Muscle of arm (tissue), 12 donors: Measurements from ENCODE around the gene DLL4. TPM values are rescaled to one million over a fixed set of nuclear protein-coding genes. Genes with fewer than 3 reads are reported as not detected.
"Not testable (repeated sequence)": the region's sequence is repeated elsewhere in the genome, so short reads cannot be mapped to it uniquely, and the experiment has no call there.

ENCODE experiments used
- DNase-seq: peaks from one replicate; pipeline ENCODE4 v3.0.0-alpha.2; 2013
- polyA plus RNA-seq, 12 donors: library from polyadenylated mRNA; unstranded; fragments of 120-200 nt; gene quantifications; one replicate each; pipeline ENCODE4 v1.2.1, GENCODE V29; 2013; ENCODE audit not compliant: insufficient read length in 12 of 12

Gene DLL4
- polyA plus RNA-seq, 12 donors = 9.0 to 22.3 (median 10.8) TPM; not detected in 1

DNA sequence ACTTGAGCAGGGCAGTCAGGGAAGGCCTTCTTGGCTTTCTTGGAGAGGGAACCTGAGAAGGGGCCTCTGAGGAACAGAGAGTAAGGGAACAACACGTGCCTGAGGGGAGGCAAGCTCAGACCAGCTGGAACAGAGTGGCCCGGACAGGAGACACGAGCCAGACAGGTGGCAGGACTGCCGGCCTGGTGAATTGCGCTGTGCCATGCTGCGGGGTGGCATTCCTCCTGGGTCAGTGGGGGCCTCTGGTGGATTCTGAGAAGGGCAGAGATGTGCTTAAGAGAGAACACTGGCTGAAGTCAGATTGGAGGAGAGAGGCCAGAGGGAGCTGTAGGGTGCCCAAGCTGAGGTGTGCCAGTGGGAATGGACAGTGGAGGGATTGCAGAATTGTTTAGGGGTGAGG lies 29.0 kb downstream of the DLL4 start:
- DNase-seq = no peak

DNA sequence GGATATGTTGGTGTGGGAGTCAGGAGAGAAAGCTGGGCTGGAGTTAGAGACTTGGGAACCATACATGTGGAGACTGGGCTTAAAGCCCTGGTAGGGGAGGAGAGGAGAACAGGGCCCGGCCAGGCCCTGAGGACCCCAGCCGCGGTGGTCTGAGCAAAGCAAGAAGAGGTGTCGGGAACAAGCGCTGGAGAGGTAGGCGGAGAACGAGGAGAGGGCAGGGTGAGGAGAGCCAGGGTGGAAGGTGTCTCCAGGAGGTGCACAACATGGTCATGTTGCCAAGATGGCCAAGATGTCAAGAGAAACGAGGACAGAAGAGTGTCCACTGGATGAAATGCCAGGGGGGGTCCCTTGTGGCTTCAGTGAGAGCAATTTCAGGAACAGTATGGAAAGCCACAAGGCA lies 29.6 kb downstream of the DLL4 start:
- DNase-seq = no peak

GRCh38 chr15:40959331-40960141 lies 30.4 kb downstream of the DLL4 start:
- no peak for DNase-seq

DNA sequence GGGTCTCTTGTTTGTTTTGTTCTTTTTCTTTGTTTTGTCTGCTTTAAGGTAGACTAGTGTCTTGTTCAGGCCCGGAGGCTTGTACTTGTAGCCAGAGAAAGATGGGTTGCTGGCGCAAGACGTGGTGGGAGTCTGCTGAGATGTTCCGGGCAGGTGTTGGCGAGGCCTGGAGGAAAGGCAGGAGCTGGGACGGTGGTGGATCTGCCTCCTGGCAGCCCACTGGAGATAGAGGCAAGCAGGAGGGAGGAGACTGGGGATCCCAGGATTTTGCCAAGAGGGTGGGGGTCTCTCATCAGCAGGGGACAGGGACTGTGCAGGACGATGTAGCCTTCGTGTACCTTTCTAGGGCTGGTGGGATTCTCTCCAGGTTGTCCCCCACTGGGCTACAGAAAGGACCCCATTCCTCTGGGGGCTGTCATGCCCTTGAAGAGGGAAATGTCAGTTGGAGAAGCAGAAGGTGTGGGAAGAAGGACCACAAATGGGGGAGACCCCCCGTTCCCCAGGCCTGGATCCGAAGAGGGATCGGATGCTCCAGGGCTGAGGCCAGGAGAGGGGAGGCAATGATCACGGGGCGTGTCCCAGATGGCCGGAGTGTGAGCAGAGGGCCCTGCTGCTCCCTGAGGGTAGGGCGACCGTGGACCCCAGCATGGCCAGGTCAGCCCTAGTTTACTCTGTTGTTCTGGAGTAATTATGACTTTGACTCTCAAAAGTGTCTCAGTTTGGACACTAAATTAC lies 31.2 kb downstream of the DLL4 start:
- DNase-seq = no peak

GRCh38 chr15:40960925-40961324 lies 31.8 kb downstream of the DLL4 start:
- no peak for DNase-seq

DNA sequence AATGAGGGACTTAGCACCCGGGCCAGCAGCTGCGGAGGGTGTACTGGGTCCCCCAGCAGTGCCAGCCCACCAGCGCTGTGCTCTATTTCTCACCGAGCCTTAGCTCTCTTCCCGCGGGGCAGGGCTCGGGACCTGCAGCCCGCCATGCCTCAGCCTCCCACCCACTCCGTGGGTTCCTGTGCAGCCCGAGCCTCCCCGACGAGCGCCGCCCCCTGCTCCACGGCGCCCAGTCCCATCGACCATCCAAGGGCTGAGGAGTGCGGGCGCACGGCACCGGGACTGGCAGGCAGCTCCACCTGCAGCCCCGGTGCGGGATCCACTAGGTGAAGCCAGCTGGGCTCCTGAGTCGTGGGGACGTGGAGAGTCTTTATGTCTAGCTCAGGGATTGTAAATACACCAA lies 32.6 kb downstream of the DLL4 start:
- DNase-seq = not testable (repeated sequence)

DNA sequence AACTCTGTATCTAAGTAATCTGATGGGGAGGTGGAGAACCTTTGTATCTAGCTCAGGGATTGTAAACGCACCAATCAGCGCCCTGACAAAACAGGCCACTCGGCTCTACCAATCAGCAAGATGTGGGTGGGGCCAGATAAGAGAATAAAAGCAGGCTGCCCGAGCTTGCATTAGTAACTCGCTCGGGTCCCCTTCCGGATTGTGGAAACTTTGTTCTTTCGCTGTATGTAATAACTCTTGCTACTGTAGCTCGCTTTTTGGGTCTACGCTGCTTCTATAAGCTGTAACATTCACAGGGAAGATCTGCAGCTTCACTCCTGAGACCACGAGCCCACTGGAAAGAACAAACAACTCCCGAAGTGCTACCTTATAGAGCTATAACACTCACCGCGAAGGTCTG lies 33.2 kb downstream of the DLL4 start:
- not testable (repeated sequence) for DNase-seq

- no peak for DNase-seq
Measured at GRCh38 chr15:40963201-40963600, 34.1 kb downstream of the DLL4 start.

- DNase-seq = no peak
Measured at GRCh38 chr15:40964006-40964405, 34.9 kb downstream of the DLL4 start.

GRCh38 chr15:40964634-40965033 lies 35.5 kb downstream of the DLL4 start:
- DNase-seq = no peak

- no peak for DNase-seq
Measured at GRCh38 chr15:40968290-40969085, 39.3 kb downstream of the DLL4 start.

DNA sequence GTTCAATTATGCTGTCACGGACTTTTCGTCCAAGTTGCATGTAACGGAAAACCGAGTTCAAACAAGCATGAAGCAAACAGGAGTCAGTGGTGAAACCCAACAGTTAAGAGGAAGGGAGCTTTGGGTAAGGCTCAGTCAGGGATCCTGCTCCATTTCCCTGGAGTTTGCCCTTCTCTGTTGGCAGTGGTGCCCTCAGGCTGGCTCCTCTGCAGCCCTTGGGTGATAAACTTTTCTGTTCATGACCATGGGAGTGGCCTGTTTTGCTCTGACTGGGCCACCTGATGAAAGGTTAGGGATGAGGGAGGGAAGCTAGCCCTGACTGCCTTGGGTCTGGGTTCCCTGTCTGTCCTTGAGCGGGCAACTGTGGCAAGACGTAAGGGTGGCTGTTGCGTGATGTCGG lies 40.2 kb downstream of the DLL4 start:
- no peak for DNase-seq

GRCh38 chr15:40974879-40975278 lies 45.7 kb downstream of the DLL4 start:
- DNase-seq = no peak

DNA sequence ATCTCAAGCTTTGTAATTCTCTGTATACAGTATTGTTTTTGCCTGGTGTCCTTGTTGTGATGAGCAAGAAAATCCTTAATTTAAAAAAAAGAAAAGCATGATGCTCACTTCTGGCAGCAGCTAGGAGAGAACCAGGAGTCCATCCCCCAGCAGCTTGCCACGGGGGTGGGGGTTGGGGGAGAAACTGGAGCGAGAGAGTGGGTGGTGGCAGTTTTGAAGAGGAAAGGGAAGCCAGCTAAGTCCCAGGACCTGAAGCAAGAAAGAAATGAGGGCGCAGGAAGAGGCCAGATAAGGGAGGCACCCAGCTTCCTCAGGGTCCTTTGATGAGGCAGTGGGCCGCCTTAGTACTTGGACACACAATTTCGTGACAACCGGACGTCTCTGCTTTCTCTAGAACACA lies 47.7 kb downstream of the DLL4 start:
- no peak for DNase-seq

GRCh38 chr15:40978141-40978540 lies 49.0 kb downstream of the DLL4 start:
- no peak for DNase-seq

GRCh38 chr15:40978562-40978961 lies 49.4 kb downstream of the DLL4 start:
- no peak for DNase-seq

DNA sequence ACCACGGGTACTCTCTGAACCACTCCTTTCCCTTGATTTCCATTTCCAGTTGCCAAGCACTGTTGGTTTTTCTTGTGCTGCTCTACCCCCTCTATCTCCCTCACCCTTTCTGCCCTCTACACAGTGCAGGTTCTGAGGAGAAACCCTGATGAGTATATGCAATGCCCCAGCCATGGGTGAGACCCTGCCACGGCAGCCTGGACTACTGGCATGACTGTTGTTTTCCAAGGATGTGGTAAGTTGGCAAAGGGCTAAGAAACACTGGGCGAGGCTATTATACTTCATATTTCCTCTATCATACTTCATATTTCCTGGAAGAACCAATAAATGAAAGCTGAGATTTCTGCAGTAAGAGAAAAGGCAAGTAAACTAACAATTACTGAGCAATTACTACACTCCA lies 52.0 kb downstream of the DLL4 start:
- DNase-seq = no peak

GRCh38 chr15:40982855-40983254 lies 53.7 kb downstream of the DLL4 start:
- DNase-seq = no peak

DNA sequence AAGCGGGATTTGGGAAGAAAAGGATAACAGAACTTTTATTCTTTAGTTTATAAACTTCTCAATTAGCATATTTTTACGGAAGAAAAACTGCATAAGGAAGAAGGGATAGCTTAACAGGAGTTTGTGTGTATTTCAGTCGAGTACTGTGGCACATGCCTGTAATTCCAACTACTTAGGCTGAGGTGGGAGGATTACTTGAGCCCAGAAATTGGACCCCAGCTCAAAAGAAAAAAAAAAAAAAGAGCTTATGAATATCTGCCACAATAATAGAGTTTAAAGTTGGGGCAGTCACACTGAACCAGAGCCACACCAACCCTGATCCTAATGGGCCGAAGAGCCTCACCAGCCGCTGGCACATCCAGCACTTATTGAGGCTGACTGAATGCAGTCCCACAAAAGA lies 55.3 kb downstream of the DLL4 start:
- DNase-seq = no peak

DNA sequence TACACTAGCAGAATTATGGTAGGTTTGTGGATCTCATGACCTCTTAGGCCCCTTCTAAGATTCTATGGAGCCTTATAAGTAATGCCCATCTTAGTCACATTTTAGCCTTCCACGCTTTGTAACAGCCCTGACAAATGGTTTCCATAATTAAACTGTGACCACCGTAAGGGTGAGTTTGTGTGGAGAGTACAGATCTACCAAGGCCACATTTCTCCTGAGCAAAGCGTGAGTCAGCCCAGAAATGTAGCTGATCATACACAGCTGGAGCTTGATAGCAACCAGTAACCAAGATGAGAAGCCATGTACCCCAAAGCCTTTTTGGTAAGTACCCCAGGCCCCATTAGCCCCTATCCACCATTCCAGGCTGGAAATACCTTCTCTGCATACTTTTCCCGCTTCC lies 55.8 kb downstream of the DLL4 start:
- DNase-seq = no peak

DNA sequence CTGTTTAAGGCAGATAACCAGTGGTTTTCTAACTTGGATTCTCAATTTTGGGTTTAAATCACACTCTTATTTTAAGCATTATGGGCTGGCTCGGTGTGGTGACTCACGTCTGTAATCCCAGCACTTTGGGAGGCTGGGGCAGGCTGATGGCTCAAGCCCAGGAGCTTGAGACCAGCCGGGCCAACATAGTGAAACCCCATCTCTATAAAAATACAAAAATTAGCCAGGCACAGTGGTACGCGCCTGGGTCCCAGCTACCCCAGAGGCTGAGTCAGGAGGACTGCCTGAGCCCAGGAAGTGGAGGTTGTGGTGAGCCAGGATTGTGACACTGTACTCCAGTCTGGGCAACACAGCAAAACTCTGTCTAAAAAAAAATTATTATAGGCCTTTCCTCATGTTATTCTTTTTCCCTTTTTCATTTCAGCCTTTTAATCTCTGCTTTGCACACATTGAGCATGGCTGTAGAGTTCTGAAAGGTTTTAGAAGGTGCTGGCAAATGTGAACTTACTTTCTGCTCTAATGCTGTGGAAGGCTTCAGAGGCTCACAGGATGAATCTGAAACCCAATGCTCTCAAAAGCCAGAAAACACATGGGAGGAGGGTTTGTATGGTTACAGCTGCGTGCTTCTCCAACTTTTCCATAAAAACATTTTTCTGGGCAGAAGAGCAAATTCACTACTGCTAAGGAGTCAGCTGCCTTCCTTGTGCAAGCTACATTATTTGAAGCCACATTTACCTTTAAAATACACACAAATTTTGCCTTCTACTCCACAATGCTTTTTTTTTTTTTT lies 56.6 kb downstream of the DLL4 start:
- DNase-seq = peak; percentile 21

- no peak for DNase-seq
Measured at GRCh38 chr15:40986820-40987219, 57.7 kb downstream of the DLL4 start.
